ENCODE data around the gene ECM1.
A peak's percentile ranks its signal among the peaks of the same experiment; 100 is the strongest.

Gene ECM1

DNA sequence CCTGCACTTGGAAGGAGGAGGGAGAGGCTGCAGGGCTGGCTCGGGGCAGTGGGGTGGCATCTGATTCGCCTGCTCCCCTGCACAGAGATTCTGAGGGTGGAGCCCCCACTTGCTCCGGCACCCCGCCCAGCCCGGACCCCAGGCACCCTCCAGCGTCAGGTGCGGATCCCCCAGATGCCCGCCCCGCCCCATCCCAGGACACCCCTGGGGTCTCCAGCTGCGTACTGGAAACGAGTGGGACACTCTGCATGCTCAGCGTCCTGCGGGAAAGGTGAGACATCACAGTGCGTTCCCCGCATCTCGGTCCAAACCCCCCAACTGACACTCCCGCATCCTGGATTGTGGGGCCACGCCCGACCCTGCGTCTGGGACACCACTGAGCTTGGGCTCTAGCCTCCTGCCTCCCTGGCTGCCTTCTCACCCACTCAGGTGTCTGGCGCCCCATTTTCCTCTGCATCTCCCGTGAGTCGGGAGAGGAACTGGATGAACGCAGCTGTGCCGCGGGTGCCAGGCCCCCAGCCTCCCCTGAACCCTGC lies 49.2 kb downstream of the ECM1 start:
- DNase-seq = no peak

GRCh38 chr1:150557813-150558212 lies 49.9 kb downstream of the ECM1 start:
- DNase-seq = no peak

- no peak for DNase-seq
Measured at GRCh38 chr1:150558303-150558704, 50.4 kb downstream of the ECM1 start.

- peak in 12 of 56 donors; percentile 6 to 59 (median 22) for DNase-seq
Measured at GRCh38 chr1:150558761-150559655, 51.1 kb downstream of the ECM1 start.

GRCh38 chr1:150559656-150560010 lies 51.7 kb downstream of the ECM1 start:
- DNase-seq = no peak

GRCh38 chr1:150560011-150560438 lies 52.1 kb downstream of the ECM1 start:
- peak in 37 of 56 donors; percentile 10 to 68 (median 35) for DNase-seq

GRCh38 chr1:150560576-150561253 lies 52.8 kb downstream of the ECM1 start:
- DNase-seq = peak in 44 of 56 donors; percentile 46 to 88 (median 74)

- DNase-seq = peak in 52 of 56 donors; percentile 48 to 90 (median 76)
Measured at GRCh38 chr1:150561254-150561973, 53.5 kb downstream of the ECM1 start.

DNA sequence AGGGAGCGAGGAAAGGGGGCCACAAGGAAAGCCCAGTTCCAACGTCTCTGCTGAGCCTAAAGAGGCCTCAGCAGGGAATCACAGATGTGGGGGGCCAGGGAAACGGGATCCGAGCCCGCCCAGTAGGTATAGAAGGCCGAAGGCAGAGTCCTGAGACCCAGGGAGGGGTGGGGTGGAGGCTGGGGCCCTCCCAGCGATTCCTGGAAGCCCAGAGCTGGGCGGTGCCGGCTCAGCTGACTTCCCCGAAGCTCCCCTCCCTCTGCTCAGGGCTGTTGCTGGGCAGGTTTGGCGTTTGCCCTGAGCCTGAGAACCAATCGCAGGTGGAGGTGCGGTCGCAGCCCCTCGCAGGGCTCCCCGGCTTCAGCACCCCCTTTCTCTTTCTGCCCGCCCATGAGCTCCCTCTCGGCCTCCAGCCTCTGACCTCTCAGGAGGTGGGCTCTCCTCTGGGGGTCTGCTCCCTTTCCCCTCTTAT lies 54.1 kb downstream of the ECM1 start:
- DNase-seq = peak in 46 of 56 donors; percentile 17 to 75 (median 54)

DNA sequence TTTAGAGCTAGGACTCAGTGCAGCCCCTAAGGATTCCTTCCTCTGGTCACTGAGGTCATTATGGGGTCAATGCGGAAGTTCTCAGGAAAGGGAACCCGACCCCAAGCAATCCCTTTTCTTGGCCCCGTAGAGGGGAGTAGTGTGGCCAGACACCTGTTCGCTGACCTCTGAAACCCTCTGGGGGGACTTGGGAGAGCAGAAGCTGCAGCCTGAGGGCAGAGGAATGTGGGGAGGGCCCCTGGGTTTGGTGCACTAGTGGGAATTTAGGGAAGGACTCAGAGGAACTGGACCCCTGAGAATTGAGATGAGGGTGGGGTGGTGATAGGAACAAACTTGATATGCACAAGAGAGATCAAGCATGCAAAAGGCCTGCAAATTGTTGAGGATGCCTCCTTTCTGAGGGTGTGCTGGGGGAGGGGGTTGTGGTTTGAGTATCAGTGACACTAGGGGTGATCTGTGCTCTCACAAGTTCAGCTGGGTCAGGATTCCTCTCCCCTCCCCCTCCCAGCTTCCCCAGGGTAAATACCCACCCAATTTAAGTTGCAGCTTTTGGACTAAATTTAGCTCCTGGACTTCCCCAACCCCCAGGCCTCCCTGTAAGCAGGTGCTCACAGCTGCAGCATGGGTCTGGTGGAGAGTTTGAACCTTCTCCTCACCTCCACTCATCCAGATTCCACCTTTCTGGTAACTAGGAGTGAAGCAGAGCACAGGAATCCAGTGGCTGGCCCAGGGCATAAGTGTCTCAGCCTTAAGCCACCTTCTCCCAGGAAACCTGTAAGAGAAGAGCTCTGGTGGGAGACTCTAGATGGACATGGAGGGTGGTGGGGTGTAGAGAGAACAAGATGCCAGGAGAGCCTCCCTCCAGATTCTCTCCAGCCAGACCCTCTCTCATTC lies 54.8 kb downstream of the ECM1 start:
- no peak for DNase-seq

Measured in amygdala (tissue), 56 donors.